Measurements from ENCODE around the gene SPDEF. TPM values are rescaled to one million over a fixed set of nuclear protein-coding genes. Genes with fewer than 3 reads are reported as not detected.

The SPDEF gene
- total RNA-seq, 1 experiment from 2014 or later, result not detected

DNA sequence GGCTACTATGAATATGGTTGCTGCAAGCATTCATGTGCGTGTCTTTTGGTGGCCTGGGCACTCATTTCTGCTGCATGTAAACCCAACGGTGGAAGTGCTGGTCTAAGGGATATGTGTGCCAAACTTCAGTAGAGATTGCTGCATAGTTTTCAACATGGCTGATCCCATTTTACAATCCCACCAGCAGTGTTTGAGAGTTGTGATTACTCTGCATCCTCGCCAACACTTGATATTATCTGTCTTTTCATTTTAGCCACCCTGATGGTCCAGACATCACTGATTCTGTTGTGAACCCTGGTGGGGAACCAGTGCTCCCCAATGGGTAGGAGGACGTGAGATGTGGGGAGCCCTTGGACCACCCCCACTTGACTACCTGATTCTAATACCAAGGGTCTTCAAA, 62.8 kb downstream of the SPDEF start:
- TF ChIP-seq, protein P1, sequence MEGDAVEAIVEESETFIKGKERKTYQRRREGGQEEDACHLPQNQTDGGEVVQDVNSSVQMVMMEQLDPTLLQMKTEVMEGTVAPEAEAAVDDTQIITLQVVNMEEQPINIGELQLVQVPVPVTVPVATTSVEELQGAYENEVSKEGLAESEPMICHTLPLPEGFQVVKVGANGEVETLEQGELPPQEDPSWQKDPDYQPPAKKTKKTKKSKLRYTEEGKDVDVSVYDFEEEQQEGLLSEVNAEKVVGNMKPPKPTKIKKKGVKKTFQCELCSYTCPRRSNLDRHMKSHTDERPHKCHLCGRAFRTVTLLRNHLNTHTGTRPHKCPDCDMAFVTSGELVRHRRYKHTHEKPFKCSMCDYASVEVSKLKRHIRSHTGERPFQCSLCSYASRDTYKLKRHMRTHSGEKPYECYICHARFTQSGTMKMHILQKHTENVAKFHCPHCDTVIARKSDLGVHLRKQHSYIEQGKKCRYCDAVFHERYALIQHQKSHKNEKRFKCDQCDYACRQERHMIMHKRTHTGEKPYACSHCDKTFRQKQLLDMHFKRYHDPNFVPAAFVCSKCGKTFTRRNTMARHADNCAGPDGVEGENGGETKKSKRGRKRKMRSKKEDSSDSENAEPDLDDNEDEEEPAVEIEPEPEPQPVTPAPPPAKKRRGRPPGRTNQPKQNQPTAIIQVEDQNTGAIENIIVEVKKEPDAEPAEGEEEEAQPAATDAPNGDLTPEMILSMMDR (IDR thresholded peaks at IDR 0.05; ENCODE audit: unreplicated experiment), result no peak
- no peaks in the 10 kb centered on the region for H3K36me3 Mint-ChIP-seq (ENCODE audit: insufficient read depth, unreplicated experiment)
- DNase-seq (ENCODE audit: unreplicated experiment), result no peak
- no peak overlapping the region for H3K27ac Mint-ChIP-seq (ENCODE audit: low read depth, unreplicated experiment)
- H3K9me3 Mint-ChIP-seq (ENCODE audit: unreplicated experiment), result no peaks in the 10 kb centered on the region
- ChIA-PET CTCF (interaction anchor here (0.9 kb wide), 1 partner anchor 105 kb away, joined by 3 read pairs; no protein-coding TSS in a partner anchor), POLR2A (no interaction called here)
- intact Hi-C loops (cut with micrococcal nuclease), result no loop called here
- H3K27me3 Mint-ChIP-seq (ENCODE audit: insufficient read depth, unreplicated experiment), result peaks cover 10% of the 10 kb centered on the region
- no peak overlapping the region for H3K4me3 Mint-ChIP-seq (ENCODE audit: unreplicated experiment)
- BruUV-seq (replicated peaks), result no TSS peak
- no peaks in the 10 kb centered on the region for H3K4me1 Mint-ChIP-seq (ENCODE audit: insufficient read depth, unreplicated experiment)

DNA sequence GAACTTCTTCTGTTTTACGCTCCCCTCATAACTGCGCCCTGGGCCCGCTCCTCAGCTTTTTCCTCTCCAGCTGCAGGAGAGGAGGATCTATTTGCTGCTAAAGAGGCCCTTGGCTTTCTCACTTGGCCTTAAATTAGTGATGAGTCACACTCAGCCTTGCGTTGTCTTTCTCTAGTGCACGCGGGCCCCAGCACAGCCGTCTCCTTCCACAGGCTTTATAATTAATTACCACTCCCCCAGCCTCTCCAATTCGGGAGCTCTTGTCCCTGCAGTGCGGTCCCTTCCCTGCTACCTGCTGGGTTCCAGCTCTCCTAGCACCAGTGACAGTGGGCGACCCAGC, 65.1 kb downstream of the SPDEF start:
- Mint-ChIP-seq H3K9me3 (ENCODE audit: unreplicated experiment) (no peaks in the 10 kb centered on the region), H3K27me3 (ENCODE audit: insufficient read depth, unreplicated experiment) (no peaks in the 10 kb centered on the region), H3K27ac (ENCODE audit: low read depth, unreplicated experiment) (no peak overlapping the region), H3K36me3 (ENCODE audit: insufficient read depth, unreplicated experiment) (no peaks in the 10 kb centered on the region), H3K4me3 (ENCODE audit: unreplicated experiment) (no peak overlapping the region), H3K4me1 (ENCODE audit: insufficient read depth, unreplicated experiment) (no peaks in the 10 kb centered on the region)
- peak; percentile 20 for DNase-seq (ENCODE audit: unreplicated experiment)
- BruUV-seq (replicated peaks), result no TSS peak
- CTCF ChIA-PET, result interaction anchor here (0.7 kb wide), 1 partner anchor 20 kb away, joined by 3 read pairs; no protein-coding TSS in a partner anchor
- TF ChIP-seq, protein P1 (IDR thresholded peaks at IDR 0.05; ENCODE audit: unreplicated experiment), result no peak
- intact Hi-C loops (cut with micrococcal nuclease), result no loop called here
- POLR2A ChIA-PET, result no interaction called here

DNA sequence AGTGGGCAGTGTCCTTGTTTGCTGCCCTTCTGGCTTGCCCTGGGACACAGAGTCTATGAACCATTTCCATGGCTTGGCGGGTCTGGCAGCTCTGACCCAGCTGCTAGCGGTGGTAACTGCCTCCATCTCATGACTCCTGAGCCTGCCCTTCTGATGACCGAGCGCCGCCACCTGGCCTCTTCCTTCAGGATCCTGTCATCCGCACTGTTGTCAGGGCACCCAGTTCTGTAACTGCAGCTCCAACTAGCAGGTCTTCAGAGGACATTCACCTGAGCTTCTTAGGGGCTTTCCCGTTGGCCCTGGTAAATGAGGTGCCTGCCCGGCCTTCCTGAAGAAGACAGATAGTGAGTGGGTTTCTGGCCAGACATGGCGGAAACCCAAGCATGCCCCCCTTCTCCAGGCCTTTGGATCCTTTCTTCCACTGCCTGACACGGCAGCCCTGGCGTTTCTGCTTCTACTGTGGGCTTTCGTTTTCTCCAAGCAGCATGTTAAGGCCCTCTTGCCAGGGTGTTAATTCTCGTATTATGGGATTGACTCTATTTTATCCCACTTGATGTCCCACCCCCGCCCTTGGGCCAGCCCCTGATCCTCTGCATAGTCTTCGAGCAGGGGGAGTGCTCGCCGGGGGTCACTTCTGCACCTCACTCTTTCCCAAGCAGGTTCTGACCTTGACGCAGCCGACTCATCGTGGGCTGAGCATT, 65.6 kb downstream of the SPDEF start:
- H3K36me3 Mint-ChIP-seq (ENCODE audit: insufficient read depth, unreplicated experiment), result no peaks in the 10 kb centered on the region
- CTCF ChIA-PET, result interaction anchor here (0.7 to 0.8 kb wide), 2 partner anchors 16 to 19 kb away, joined by 3 to 5 read pairs; no protein-coding TSS in a partner anchor
- H3K27ac Mint-ChIP-seq (ENCODE audit: low read depth, unreplicated experiment), result no peak overlapping the region
- no peak overlapping the region for H3K4me3 Mint-ChIP-seq (ENCODE audit: unreplicated experiment)
- TF ChIP-seq, protein P1 (IDR thresholded peaks at IDR 0.05; ENCODE audit: unreplicated experiment), result no peak
- no peaks in the 10 kb centered on the region for H3K9me3 Mint-ChIP-seq (ENCODE audit: unreplicated experiment)
- no peaks in the 10 kb centered on the region for H3K27me3 Mint-ChIP-seq (ENCODE audit: insufficient read depth, unreplicated experiment)
- DNase-seq (ENCODE audit: unreplicated experiment), result no peak
- no TSS peak for BruUV-seq (replicated peaks)
- POLR2A ChIA-PET, result no interaction called here
- H3K4me1 Mint-ChIP-seq (ENCODE audit: insufficient read depth, unreplicated experiment), result peaks cover 3% of the 10 kb centered on the region
- intact Hi-C loops (cut with micrococcal nuclease), result no loop called here

DNA sequence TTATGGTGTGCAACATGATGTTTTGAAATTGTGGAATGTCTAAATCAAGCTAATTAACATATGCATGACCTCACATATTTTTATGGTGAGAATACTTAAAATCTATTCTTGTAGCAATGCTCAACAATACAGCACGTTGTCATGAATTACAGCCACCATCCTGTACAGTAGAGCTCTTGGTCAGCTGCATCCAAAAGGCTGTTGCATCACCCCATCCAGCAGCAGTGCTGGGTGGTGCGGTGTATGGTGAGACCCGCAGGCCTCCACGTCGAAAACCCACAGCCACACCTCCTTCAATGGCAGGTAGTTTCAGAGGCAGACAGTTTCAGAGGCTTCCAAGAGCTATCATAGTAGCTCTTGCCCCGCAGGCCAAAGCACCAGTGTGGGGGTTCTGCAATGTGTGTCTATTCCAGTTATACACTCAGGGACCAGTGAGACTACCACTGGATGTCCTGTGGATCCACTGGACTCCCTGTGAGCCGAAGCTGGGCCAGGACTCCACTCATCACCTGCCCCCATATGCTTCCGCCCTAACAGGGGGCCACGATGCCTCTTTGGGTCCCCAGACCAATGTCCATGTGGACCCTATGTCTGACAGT, 66.8 kb downstream of the SPDEF start:
- BruUV-seq (replicated peaks), result no TSS peak
- no peak for DNase-seq (ENCODE audit: unreplicated experiment)
- intact Hi-C loops (cut with micrococcal nuclease), result no loop called here
- Mint-ChIP-seq H3K27me3 (ENCODE audit: insufficient read depth, unreplicated experiment) (no peaks in the 10 kb centered on the region), H3K9me3 (ENCODE audit: unreplicated experiment) (no peaks in the 10 kb centered on the region), H3K27ac (ENCODE audit: low read depth, unreplicated experiment) (no peak overlapping the region), H3K4me1 (ENCODE audit: insufficient read depth, unreplicated experiment) (peaks cover 15% of the 10 kb centered on the region), H3K36me3 (ENCODE audit: insufficient read depth, unreplicated experiment) (no peaks in the 10 kb centered on the region), H3K4me3 (ENCODE audit: unreplicated experiment) (no peak overlapping the region)
- TF ChIP-seq, protein P1 (IDR thresholded peaks at IDR 0.05; ENCODE audit: unreplicated experiment), result no peak
- POLR2A ChIA-PET, result no interaction called here
- CTCF ChIA-PET, result no interaction called here

Other genes starting within 250 kb of the SPDEF start
- 22.4 and 23.6 TPM in 2 replicates for gene NUDT3, start 163.7 kb downstream of the SPDEF start, total RNA-seq (2022)
- 1,490 and 1,644 TPM in 2 replicates for gene RPS10, start 130.3 kb downstream of the SPDEF start, total RNA-seq (2022)
- not detected in 2 replicates for gene PACSIN1, start 90.3 kb downstream of the SPDEF start, total RNA-seq (2022)
- gene ILRUN, start 140.4 kb upstream of the SPDEF start, total RNA-seq (2022), result 49.2 and 50.8 TPM in 2 replicates
- gene SNRPC, start 201.2 kb upstream of the SPDEF start, total RNA-seq (2022), result 138 and 159 TPM in 2 replicates
- gene BLTP3A, start 235.8 kb upstream of the SPDEF start, total RNA-seq (2022), result 18.5 and 25.4 TPM in 2 replicates

Data from MCF 10A (cell line).